Calu3 (cell line): ENCODE data around the gene EME1. TPM values are rescaled to one million over a fixed set of nuclear protein-coding genes. Genes with fewer than 3 reads are reported as not detected.

ENCODE experiments used
- BruUV-seq: library from RNA; stranded (reverse); fragments of 400-500 nt; replicated peaks from 2 replicates; lab custom pipeline; 2021; lab: Mats Ljungman, UMichigan
- CTCF ChIA-PET: fragments of 300-600 bp; sonication (Branson Sonifier 250); formaldehyde crosslinking; loops from one replicate; lab custom pipeline; 2022; ENCODE audit warnings: antibody characterized with exemption; lab: Charles Lee
- DNase-seq: peaks from one replicate; pipeline ENCODE4 v3.0.0; 2022
- H3K27ac Mint-ChIP-seq: one replicate; pipeline ENCODE4 v1.8.0; 2022; ENCODE audit warnings: mixed read lengths; ENCODE audit not compliant: unreplicated experiment
- H3K27me3 Mint-ChIP-seq: one replicate; pipeline ENCODE4 v1.8.0; 2022; ENCODE audit warnings: mixed read lengths; ENCODE audit not compliant: unreplicated experiment
- H3K36me3 Mint-ChIP-seq: one replicate; pipeline ENCODE4 v1.8.0; 2022; ENCODE audit warnings: mild to moderate bottlenecking, moderate library complexity, mixed read lengths; ENCODE audit not compliant: insufficient read depth, unreplicated experiment
- H3K4me1 Mint-ChIP-seq: one replicate; pipeline ENCODE4 v1.8.0; 2022; ENCODE audit warnings: mild to moderate bottlenecking, low read depth, mixed read lengths; ENCODE audit not compliant: unreplicated experiment
- H3K4me3 Mint-ChIP-seq: one replicate; pipeline ENCODE4 v1.8.0; 2022; ENCODE audit warnings: mild to moderate bottlenecking, low read depth, moderate library complexity, mixed read lengths; ENCODE audit not compliant: unreplicated experiment
- H3K9me3 Mint-ChIP-seq: one replicate; pipeline ENCODE4 v1.8.0; 2022; ENCODE audit warnings: low read depth, mixed read lengths; ENCODE audit not compliant: unreplicated experiment
- intact Hi-C: fragments of 100-400 bp; cut with micrococcal nuclease; formaldehyde crosslinking; loops from one replicate; pipeline ENCODE4 v1.10.0; 2022; ENCODE audit not compliant: unreplicated experiment
- total RNA-seq: library from RNA; stranded (reverse); gene quantifications from 2 replicates; pipeline ENCODE4 v1.2.3, GENCODE V29; 2022
- TF ChIP-seq, protein P1 (sequence below): fragments of 200-600 bp; IDR thresholded peaks from one replicate; pipeline ENCODE4 v1.8.0; 2022; ENCODE audit warnings: antibody characterized with exemption; ENCODE audit not compliant: unreplicated experiment

The EME1 gene
- total RNA-seq, 1 experiment from 2014 or later, result 33.5 TPM

DNA sequence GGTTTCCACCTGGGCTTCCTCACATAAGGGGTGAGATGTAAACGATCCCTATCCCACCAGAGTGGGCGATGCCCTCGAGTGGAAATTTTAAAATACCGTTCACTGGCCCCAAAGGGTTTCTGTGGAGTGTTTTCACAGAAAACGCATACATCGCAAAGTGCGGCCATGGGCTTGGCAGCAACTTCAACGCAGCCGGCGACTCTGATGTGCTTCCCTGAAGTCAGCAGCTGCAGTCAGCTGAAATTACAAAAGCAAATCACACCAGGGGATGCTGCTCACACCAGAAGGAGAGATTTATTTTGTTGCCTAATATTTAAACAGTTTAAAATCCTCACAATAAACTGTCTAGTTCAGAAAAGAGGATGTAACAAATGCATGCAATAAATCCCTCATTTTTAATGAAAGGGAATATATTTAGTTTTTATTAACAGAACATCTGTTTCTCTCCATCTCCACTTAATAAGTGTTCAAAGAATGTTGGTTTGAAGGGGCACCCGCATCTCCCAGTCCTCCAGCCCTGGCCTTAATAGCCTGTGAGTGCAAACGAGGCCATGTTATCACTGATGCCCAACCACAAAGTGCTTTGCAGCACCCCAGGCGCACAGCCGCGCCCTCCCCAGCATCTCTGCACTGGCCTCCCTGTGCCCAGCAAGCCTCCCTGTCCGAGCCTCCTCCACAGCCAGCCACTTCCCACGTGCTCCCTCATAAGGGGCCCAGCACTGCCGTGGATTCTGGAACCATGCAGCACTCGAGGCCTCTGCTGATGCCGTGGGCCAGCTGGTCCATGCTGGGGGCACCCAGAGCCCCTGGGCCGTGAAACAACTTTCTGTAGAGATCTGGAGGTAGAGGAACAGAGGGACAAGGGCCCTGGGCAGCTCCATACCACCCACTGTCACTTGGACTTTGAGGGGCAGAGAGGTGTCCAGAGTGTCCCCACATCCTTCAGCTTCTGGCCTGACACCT is 44.4 kb upstream of the EME1 start:
- Mint-ChIP-seq H3K27me3 (peaks cover 78% of the 10 kb centered on the region), H3K4me3 (no peak overlapping the region), H3K27ac (no peak overlapping the region), H3K9me3 (no peaks in the 10 kb centered on the region), H3K4me1 (no peaks in the 10 kb centered on the region), H3K36me3 (no peaks in the 10 kb centered on the region)
- TF ChIP-seq, protein P1, sequence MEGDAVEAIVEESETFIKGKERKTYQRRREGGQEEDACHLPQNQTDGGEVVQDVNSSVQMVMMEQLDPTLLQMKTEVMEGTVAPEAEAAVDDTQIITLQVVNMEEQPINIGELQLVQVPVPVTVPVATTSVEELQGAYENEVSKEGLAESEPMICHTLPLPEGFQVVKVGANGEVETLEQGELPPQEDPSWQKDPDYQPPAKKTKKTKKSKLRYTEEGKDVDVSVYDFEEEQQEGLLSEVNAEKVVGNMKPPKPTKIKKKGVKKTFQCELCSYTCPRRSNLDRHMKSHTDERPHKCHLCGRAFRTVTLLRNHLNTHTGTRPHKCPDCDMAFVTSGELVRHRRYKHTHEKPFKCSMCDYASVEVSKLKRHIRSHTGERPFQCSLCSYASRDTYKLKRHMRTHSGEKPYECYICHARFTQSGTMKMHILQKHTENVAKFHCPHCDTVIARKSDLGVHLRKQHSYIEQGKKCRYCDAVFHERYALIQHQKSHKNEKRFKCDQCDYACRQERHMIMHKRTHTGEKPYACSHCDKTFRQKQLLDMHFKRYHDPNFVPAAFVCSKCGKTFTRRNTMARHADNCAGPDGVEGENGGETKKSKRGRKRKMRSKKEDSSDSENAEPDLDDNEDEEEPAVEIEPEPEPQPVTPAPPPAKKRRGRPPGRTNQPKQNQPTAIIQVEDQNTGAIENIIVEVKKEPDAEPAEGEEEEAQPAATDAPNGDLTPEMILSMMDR, result no peak
- BruUV-seq, result no TSS peak
- no peak for DNase-seq
- intact Hi-C loops, result no loop called here
- CTCF ChIA-PET, result interaction anchor here (0.5 to 0.9 kb wide), 2 partner anchors 17 to 30 kb away, joined by 3 read pairs; partner anchors contain the start of gene XYLT2

DNA sequence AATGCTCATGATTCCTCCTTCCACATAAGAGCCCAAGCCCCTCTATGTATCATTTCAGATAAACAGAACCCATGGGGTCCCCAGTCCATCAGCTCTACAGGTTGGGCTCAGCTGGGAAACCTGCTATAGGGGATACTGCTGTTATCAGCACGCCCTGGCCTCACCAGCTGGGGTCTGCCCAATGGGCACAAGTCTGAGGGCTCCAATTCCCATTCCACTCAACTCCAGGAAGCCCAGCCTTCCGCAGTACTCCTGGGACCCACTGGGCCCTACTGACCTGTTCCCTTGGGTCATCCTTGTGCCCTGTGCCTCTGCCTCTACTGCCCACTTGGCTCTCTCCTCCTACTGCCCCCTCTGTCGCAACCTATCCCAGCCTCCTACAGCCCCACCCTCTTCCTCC is 43.3 kb upstream of the EME1 start:
- no TSS peak for BruUV-seq
- no peaks in the 10 kb centered on the region for H3K36me3 Mint-ChIP-seq
- no peaks in the 10 kb centered on the region for H3K4me1 Mint-ChIP-seq
- no peak overlapping the region for H3K27ac Mint-ChIP-seq
- CTCF ChIA-PET, result interaction anchor here (0.9 kb wide), 1 partner anchor 16 kb away, joined by 3 read pairs; the partner anchor contains the start of gene XYLT2
- intact Hi-C loops, result no loop called here
- H3K27me3 Mint-ChIP-seq, result peaks cover 73% of the 10 kb centered on the region
- no peaks in the 10 kb centered on the region for H3K9me3 Mint-ChIP-seq
- H3K4me3 Mint-ChIP-seq, result no peak overlapping the region
- DNase-seq, result no peak
- TF ChIP-seq, protein P1, result no peak

DNA sequence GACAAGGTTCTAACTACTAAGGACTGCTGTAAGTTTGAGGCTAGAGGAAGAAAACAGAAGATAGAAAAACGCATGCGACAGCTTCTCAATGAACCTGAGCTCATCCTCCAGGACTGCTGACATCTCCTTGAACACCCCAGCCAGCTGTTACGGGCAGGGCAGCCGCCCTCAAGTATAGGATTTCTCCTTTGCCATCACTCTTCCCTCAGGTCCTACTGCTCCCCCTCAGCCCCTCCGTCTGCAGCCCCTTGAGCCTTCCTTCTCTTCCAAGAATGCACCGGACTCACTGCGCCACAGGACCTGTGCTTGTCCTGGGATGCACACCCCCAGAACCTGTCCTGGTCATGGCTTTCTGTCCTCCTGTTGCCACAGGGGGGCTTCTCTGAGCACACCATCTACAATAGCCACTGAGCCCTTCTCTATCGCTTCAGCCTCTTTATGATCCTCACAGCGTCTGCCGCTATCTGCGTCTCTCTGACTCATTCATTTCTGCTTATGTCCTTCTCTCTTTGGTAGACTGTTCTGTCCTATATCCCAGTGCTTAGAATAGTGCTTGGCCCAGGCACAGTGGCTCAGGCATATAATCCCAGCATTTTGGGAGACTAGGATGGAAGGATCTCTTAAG is 42.8 kb upstream of the EME1 start:
- no peaks in the 10 kb centered on the region for H3K36me3 Mint-ChIP-seq
- CTCF ChIA-PET, result interaction anchor here (1.2 kb wide), 1 partner anchor 202 kb away, joined by 4 read pairs; the partner anchor contains the start of gene EPN3
- no peaks in the 10 kb centered on the region for H3K9me3 Mint-ChIP-seq
- no peak for DNase-seq
- no peak overlapping the region for H3K27ac Mint-ChIP-seq
- peaks cover 73% of the 10 kb centered on the region for H3K27me3 Mint-ChIP-seq
- no peak overlapping the region for H3K4me3 Mint-ChIP-seq
- no peaks in the 10 kb centered on the region for H3K4me1 Mint-ChIP-seq
- intact Hi-C loops, result no loop called here
- no TSS peak for BruUV-seq
- TF ChIP-seq, protein P1, result no peak

DNA sequence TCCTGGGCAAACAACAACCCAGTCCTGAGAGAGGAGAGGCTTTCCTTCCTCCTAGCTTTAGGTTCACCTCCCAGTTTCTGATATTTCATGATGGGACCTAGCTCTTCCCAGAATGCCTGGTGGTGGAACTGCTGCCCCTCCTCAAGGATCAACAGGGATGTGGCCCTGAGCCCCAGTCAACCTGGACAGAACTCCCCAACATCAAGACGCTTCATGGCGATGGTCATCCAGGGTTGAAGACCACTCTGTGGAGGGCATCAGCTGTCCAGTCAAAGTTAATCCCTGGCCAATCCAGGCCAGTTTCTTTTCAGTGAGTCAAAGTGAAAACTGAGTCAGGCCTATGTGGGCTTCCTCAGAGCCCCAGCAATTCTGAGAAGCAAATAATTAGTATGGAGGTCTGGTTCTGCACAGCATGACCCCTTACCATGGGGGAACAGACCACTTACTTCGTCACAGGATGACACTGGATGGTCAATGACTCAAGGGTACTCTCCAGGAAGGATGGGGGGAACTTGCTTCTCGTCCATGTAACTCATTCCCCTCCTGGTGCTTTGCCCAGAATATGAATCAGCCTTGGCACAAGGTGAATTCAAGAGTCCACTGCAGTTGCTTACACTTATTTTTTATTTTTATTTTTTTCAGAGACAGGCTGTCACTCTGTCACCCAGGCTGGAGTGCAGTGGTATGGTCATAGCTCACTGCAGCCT is 41.8 kb upstream of the EME1 start:
- Mint-ChIP-seq H3K4me3 (no peak overlapping the region), H3K36me3 (no peaks in the 10 kb centered on the region), H3K27ac (no peak overlapping the region), H3K9me3 (no peaks in the 10 kb centered on the region), H3K27me3 (peaks cover 65% of the 10 kb centered on the region), H3K4me1 (no peaks in the 10 kb centered on the region)
- TF ChIP-seq, protein P1, result no peak
- CTCF ChIA-PET, result interaction anchor here (1.2 kb wide), 1 partner anchor 201 kb away, joined by 4 read pairs; the partner anchor contains the start of gene EPN3
- no peak for DNase-seq
- intact Hi-C loops, result no loop called here
- no TSS peak for BruUV-seq
